Astrocyte (in vitro differentiated cells and primary cell): ENCODE data around the gene RPUSD3.

ENCODE experiments used
- EZH2 ChIP-seq: IDR thresholded peaks from 2 replicates; pipeline ENCODE4 v1.6.1; 2012; ENCODE audit warnings: mild to moderate bottlenecking, low read length, inconsistent platforms; ENCODE audit not compliant: insufficient read depth
- TF ChIP-seq, protein P1 (sequence below): IDR thresholded peaks from 2 replicates; pipeline ENCODE4 v1.5.1; 2011; ENCODE audit warnings: low read depth, mild to moderate bottlenecking, inconsistent platforms, low read length, moderate library complexity; ENCODE audit not compliant: insufficient read depth

GRCh38 chr3:9817436-9817835 lies 26.4 kb downstream of the RPUSD3 start:
- TF ChIP-seq, protein P1, sequence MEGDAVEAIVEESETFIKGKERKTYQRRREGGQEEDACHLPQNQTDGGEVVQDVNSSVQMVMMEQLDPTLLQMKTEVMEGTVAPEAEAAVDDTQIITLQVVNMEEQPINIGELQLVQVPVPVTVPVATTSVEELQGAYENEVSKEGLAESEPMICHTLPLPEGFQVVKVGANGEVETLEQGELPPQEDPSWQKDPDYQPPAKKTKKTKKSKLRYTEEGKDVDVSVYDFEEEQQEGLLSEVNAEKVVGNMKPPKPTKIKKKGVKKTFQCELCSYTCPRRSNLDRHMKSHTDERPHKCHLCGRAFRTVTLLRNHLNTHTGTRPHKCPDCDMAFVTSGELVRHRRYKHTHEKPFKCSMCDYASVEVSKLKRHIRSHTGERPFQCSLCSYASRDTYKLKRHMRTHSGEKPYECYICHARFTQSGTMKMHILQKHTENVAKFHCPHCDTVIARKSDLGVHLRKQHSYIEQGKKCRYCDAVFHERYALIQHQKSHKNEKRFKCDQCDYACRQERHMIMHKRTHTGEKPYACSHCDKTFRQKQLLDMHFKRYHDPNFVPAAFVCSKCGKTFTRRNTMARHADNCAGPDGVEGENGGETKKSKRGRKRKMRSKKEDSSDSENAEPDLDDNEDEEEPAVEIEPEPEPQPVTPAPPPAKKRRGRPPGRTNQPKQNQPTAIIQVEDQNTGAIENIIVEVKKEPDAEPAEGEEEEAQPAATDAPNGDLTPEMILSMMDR, result no peak
- TF ChIP-seq EZH2, result no peak
